IMR-90 (cell line): ENCODE data around the gene RALGPS1. TPM values are rescaled to one million over a fixed set of nuclear protein-coding genes. Genes with fewer than 3 reads are reported as not detected.

Experiments
- ATAC-seq: fragments of 200-7000 bp; cut with Tn5 transposase; 2 replicates; pipeline ENCODE4 v1.9.1; 2020; ENCODE audit warnings: low read depth, mild to moderate bottlenecking, moderate library complexity
- BruUV-seq: library from RNA; stranded (reverse); fragments of 400-500 nt; replicated peaks from 2 replicates; lab custom pipeline; 2021; lab: Mats Ljungman, UMichigan
- CTCF ChIA-PET: fragments of 300-600 bp; formaldehyde crosslinking; extraction: SDS; loops from one replicate; lab custom pipeline; 2021; ENCODE audit warnings: antibody characterized with exemption; lab: Yijun Ruan, JAX
- POLR2A ChIA-PET: fragments of 300-600 bp; sonication (Branson Sonifier 250); formaldehyde crosslinking; loops from one replicate; lab custom pipeline; 2022; ENCODE audit warnings: antibody characterized with exemption; ENCODE audit not compliant: unreplicated experiment; lab: Charles Lee
- DNase-seq: peaks from one replicate; pipeline ENCODE4 v3.0.0; 2013
- H2AFZ ChIP-seq: replicated peaks from 2 replicates; pipeline ENCODE3; 2013; ENCODE audit warnings: low read length, mild to moderate bottlenecking; ENCODE audit not compliant: poor library complexity
- H2AK5ac ChIP-seq: 2 replicates; pipeline ENCODE4 v1.6.1; 2013; ENCODE audit warnings: low read depth, low read length, inconsistent platforms
- H2AK9ac ChIP-seq: replicated peaks from 2 replicates; pipeline ENCODE3; 2013; ENCODE audit warnings: mild to moderate bottlenecking, low read depth, low read length, moderate library complexity; ENCODE audit not compliant: poor library complexity
- H2BK120ac ChIP-seq: 2 replicates; pipeline ENCODE4 v1.6.1; 2013; ENCODE audit warnings: low read depth, low read length, inconsistent platforms
- H2BK15ac ChIP-seq: 3 replicates; pipeline ENCODE4 v1.6.1; 2013; ENCODE audit warnings: low read depth, low read length, inconsistent platforms
- H2BK20ac ChIP-seq: 2 replicates; pipeline ENCODE4 v1.6.1; 2013; ENCODE audit warnings: low read depth, mild to moderate bottlenecking, inconsistent platforms, low read length, moderate library complexity
- H2BK5ac ChIP-seq: 2 replicates; pipeline ENCODE4 v1.6.1; 2013; ENCODE audit warnings: mild to moderate bottlenecking, low read depth, low read length, inconsistent platforms; ENCODE audit not compliant: poor library complexity, severe bottlenecking
- H3K14ac ChIP-seq: replicated peaks from 2 replicates; pipeline ENCODE4 v1.6.1; 2013; ENCODE audit warnings: low read depth, low read length, inconsistent platforms
- H3K18ac ChIP-seq: 2 replicates; pipeline ENCODE4 v1.6.1; 2013; ENCODE audit warnings: low read depth, low read length, control low read depth
- H3K23ac ChIP-seq: 2 replicates; pipeline ENCODE4 v1.6.1; 2013; ENCODE audit warnings: low read depth, low read length, inconsistent platforms
- H3K27ac ChIP-seq: 2 replicates; pipeline ENCODE4 v1.5.1; 2013; ENCODE audit warnings: mild to moderate bottlenecking, control low read depth, low read length; ENCODE audit not compliant: insufficient read depth
- H3K27me3 ChIP-seq: 2 replicates; pipeline ENCODE4 v1.6.1; 2013; ENCODE audit warnings: low read length; ENCODE audit not compliant: control insufficient read depth, insufficient read depth
- H3K36me3 ChIP-seq: 2 replicates; pipeline ENCODE4 v1.6.1; 2013; ENCODE audit warnings: low read length, mixed read lengths; ENCODE audit not compliant: control insufficient read depth, insufficient read depth
- H3K4ac ChIP-seq: 2 replicates; pipeline ENCODE4 v1.6.1; 2013; ENCODE audit warnings: low read depth, low read length, inconsistent platforms
- H3K4me1 ChIP-seq: 2 replicates; pipeline ENCODE4 v1.6.1; 2013; ENCODE audit warnings: low read length, mixed read lengths; ENCODE audit not compliant: control insufficient read depth, insufficient read depth
- H3K4me2 ChIP-seq: 2 replicates; pipeline ENCODE4 v1.6.1; 2013; ENCODE audit warnings: low read depth, mild to moderate bottlenecking, control low read depth, low read length, moderate library complexity
- H3K4me3 ChIP-seq: 2 replicates; pipeline ENCODE4 v1.5.1; 2013; ENCODE audit warnings: low read depth, mild to moderate bottlenecking, control low read depth, low read length, moderate library complexity; ENCODE audit not compliant: insufficient read depth
- H3K56ac ChIP-seq: 2 replicates; pipeline ENCODE4 v1.6.1; 2013; ENCODE audit warnings: low read length, inconsistent platforms; ENCODE audit not compliant: insufficient read depth; ENCODE audit errors: extremely low read depth
- H3K79me1 ChIP-seq, 2 experiments: 2 replicates each; pipeline ENCODE4 v1.6.1; 2013; ENCODE audit warnings: low read length in 2 of 2, inconsistent platforms in 1 of 2, low read depth in 1 of 2
- H3K9ac ChIP-seq: 2 replicates; pipeline ENCODE4 v1.6.1; 2013; ENCODE audit warnings: low read depth, low read length, control low read depth
- H3K9me1 ChIP-seq: 2 replicates; pipeline ENCODE4 v1.6.1; 2013; ENCODE audit warnings: low read length, inconsistent platforms; ENCODE audit not compliant: insufficient read depth
- H3K9me3 ChIP-seq: 2 replicates; pipeline ENCODE4 v1.6.1; 2013; ENCODE audit warnings: low read length; ENCODE audit not compliant: control insufficient read depth, insufficient read depth
- H4K20me1 ChIP-seq: 2 replicates; pipeline ENCODE4 v1.6.1; 2013; ENCODE audit warnings: low read length, inconsistent platforms; ENCODE audit not compliant: insufficient read depth
- H4K5ac ChIP-seq: 2 replicates; pipeline ENCODE4 v1.6.1; 2013; ENCODE audit warnings: mild to moderate bottlenecking, low read depth, low read length, control low read depth
- H4K8ac ChIP-seq, 2 experiments: 2 replicates each; pipeline ENCODE4 v1.6.1; 2013; ENCODE audit warnings: low read depth in 2 of 2, low read length in 2 of 2, control low read depth in 1 of 2, inconsistent platforms in 1 of 2
- H4K91ac ChIP-seq: 2 replicates; pipeline ENCODE4 v1.6.1; 2013; ENCODE audit warnings: low read depth, low read length, inconsistent platforms; ENCODE audit not compliant: insufficient read depth
- BHLHE40 ChIP-seq: fragments of 150-350 bp; IDR thresholded peaks from 2 replicates; pipeline ENCODE4 v1.6.1; 2016; ENCODE audit warnings: mild to moderate bottlenecking, low read depth, low read length
- CEBPB ChIP-seq: IDR thresholded peaks from 2 replicates; pipeline ENCODE4 v1.6.1; 2012; ENCODE audit warnings: low read depth, low read length, improper control_type of control experiment
- CHD1 ChIP-seq: IDR thresholded peaks from 2 replicates; pipeline ENCODE4 v1.6.1; 2012; ENCODE audit warnings: low read depth, low read length, improper control_type of control experiment
- FOS ChIP-seq: fragments of 150-350 bp; IDR thresholded peaks from 2 replicates; pipeline ENCODE4 v1.6.1; 2016; ENCODE audit warnings: low read depth, low read length
- MAFK ChIP-seq: IDR thresholded peaks from 2 replicates; pipeline ENCODE4 v1.6.1; 2012; ENCODE audit warnings: low read depth, low read length, improper control_type of control experiment
- MAZ ChIP-seq: IDR thresholded peaks from 2 replicates; pipeline ENCODE4 v1.6.1; 2012; ENCODE audit warnings: low read depth, mild to moderate bottlenecking, low read length, improper control_type of control experiment, moderate library complexity, borderline replicate concordance
- MXI1 ChIP-seq: IDR thresholded peaks from 2 replicates; pipeline ENCODE4 v1.6.1; 2012; ENCODE audit warnings: low read depth, mild to moderate bottlenecking, low read length, moderate library complexity, borderline replicate concordance
- NFE2L2 ChIP-seq: fragments of 150-350 bp; IDR thresholded peaks from 2 replicates; pipeline ENCODE4 v1.6.1; 2016; ENCODE audit warnings: low read depth, mild to moderate bottlenecking, low read length
- POLR2A ChIP-seq: IDR thresholded peaks from 2 replicates; pipeline ENCODE4 v1.6.1; 2012; ENCODE audit warnings: mild to moderate bottlenecking, low read depth, low read length
- RAD21 ChIP-seq: IDR thresholded peaks from 2 replicates; pipeline ENCODE4 v1.6.1; 2012; ENCODE audit warnings: low read length, improper control_type of control experiment
- RCOR1 ChIP-seq: IDR thresholded peaks from 2 replicates; pipeline ENCODE4 v1.6.1; 2012; ENCODE audit warnings: mild to moderate bottlenecking, low read length, improper control_type of control experiment; ENCODE audit not compliant: insufficient replicate concordance
- RFX5 ChIP-seq: IDR thresholded peaks from 2 replicates; pipeline ENCODE4 v1.8.0; 2012; ENCODE audit warnings: low read depth, mild to moderate bottlenecking, low read length, moderate library complexity
- SMC3 ChIP-seq: fragments of 150-350 bp; IDR thresholded peaks from 2 replicates; pipeline ENCODE4 v1.6.1; 2016; ENCODE audit warnings: low read depth, mild to moderate bottlenecking, antibody characterized with exemption, low read length, moderate library complexity
- WGBS, 2 experiments: methylation state at CpG; one replicate each; pipeline versions ENCODE4 v1.1.5 to v1.1.7; 2013; ENCODE audit warnings: missing lambda C conversion rate in 2 of 2; ENCODE audit not compliant: insufficient read length in 1 of 2; ENCODE audit errors: extremely low coverage in 2 of 2; 5-methylcytosine and 5-hydroxymethylcytosine counted together
- dilution Hi-C: fragments of 300-500 bp; cut with HindIII; formaldehyde crosslinking; loops from one replicate; pipeline ENCODE4 v1.14.3; 2018; ENCODE audit warnings: low sequenced_read_pairs; ENCODE audit not compliant: unreplicated experiment
- in situ Hi-C: fragments of 300-500 bp; cut with MboI; formaldehyde crosslinking; loops from 3 replicates; pipeline ENCODE4 v1.14.3; 2019; ENCODE audit warnings: low sequenced_read_pairs, inconsistent platforms, mixed read lengths
- intact Hi-C: fragments of 100-400 bp; cut with micrococcal nuclease; formaldehyde crosslinking; loops from 2 replicates; pipeline ENCODE4 v1.10.0; 2022
- polyA plus RNA-seq, 3 experiments: library from polyadenylated mRNA; depleted of rRNA; stranded (reverse); fragments of >200 nt; gene quantifications; 2 replicates each; pipeline ENCODE4 v1.2.3, GENCODE V29; 2012; ENCODE audit warnings: low replicate concordance in 1 of 3
- total RNA-seq: library from RNA; depleted of rRNA; stranded (reverse); fragments of >200 nt; gene quantifications from 2 replicates; pipeline ENCODE4 v1.2.3, GENCODE V29; 2012
- TF ChIP-seq, protein P1 (sequence below): fragments of 150-350 bp; IDR thresholded peaks from 2 replicates; pipeline ENCODE4 v1.6.1; 2016; ENCODE audit warnings: low read depth, mild to moderate bottlenecking, low read length, moderate library complexity, borderline replicate concordance
- TF ChIP-seq, protein P2 (sequence below): conservative IDR thresholded peaks from 2 replicates; pipeline ENCODE4 v1.5.1; 2012; ENCODE audit warnings: mild to moderate bottlenecking, low read depth, low read length, improper control_type of control experiment
- TF ChIP-seq, protein P3 (sequence below): fragments of 150-350 bp; IDR thresholded peaks from 2 replicates; pipeline ENCODE4 v1.6.1; 2017; ENCODE audit warnings: mild to moderate bottlenecking, antibody characterized with exemption, low read length, low read depth

RALGPS1 gene
- total and polyA plus RNA-seq, 2 of the 4 experiments (the other 2 are of a cell fraction), result 0.90 to 2.8 TPM

DNA sequence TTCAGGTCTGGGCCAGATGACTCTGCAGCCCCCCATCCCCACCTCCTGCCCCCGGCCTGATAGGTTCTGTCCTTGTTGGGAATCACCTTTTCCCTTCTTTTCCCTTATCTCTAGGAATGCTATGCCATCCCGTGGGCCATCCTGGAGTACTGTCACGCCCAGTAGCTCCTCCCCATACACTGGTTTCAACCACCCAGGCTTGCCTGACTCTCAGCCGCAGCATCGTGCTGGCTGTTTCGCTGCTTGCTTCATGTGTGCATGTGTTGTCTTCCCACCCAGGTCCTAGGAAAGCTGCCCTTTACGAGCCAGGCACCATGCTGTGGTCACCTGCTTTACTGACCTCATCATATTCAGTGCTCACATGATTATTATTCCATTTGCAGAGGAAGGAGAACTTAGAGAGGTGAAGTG is 136.0 kb downstream of the RALGPS1 start:
- H2AK9ac ChIP-seq, result no peak overlapping the region
- no peak overlapping the region; the same call in 1 of the 2 replicates for H4K91ac ChIP-seq
- peak overlapping the region; percentile 63; the same call in 1 of the 3 replicates for H2BK15ac ChIP-seq
- H3K14ac ChIP-seq, result peak overlapping the region; percentile 13; the same call in 1 of the 2 replicates
- H3K4me1 ChIP-seq, result peaks cover 4% of the 10 kb centered on the region
- peak overlapping the region; percentile 85; the same call in 1 of the 2 replicates for H2BK20ac ChIP-seq
- no peak overlapping the region for H3K23ac ChIP-seq
- no peak for DNase-seq
- peaks cover 18% of the 10 kb centered on the region for H3K9me1 ChIP-seq
- H3K4me3 ChIP-seq, result no peak overlapping the region
- H4K5ac ChIP-seq, result no peak overlapping the region
- dilution Hi-C loops (no loop called here), in situ Hi-C loops (no loop called here), intact Hi-C loops (no loop called here)
- no peak overlapping the region for H2BK5ac ChIP-seq
- ChIA-PET CTCF (no interaction called here), POLR2A (no interaction called here)
- H3K27ac ChIP-seq, result no peak overlapping the region
- no peak for ATAC-seq
- H2AFZ ChIP-seq, result no peak overlapping the region
- no peaks in the 10 kb centered on the region for H3K36me3 ChIP-seq
- TF ChIP-seq RAD21 (no peak), MXI1 (no peak), SMC3 (no peak), BHLHE40 (no peak), RFX5 (no peak), MAZ (no peak), FOS (no peak), MAFK (no peak), CEBPB (no peak), CHD1 (no peak), NFE2L2 (no peak), RCOR1 (no peak), POLR2A (no peak)
- TF ChIP-seq, protein P1, sequence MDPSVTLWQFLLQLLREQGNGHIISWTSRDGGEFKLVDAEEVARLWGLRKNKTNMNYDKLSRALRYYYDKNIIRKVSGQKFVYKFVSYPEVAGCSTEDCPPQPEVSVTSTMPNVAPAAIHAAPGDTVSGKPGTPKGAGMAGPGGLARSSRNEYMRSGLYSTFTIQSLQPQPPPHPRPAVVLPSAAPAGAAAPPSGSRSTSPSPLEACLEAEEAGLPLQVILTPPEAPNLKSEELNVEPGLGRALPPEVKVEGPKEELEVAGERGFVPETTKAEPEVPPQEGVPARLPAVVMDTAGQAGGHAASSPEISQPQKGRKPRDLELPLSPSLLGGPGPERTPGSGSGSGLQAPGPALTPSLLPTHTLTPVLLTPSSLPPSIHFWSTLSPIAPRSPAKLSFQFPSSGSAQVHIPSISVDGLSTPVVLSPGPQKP, result no peak
- TF ChIP-seq, protein P2, sequence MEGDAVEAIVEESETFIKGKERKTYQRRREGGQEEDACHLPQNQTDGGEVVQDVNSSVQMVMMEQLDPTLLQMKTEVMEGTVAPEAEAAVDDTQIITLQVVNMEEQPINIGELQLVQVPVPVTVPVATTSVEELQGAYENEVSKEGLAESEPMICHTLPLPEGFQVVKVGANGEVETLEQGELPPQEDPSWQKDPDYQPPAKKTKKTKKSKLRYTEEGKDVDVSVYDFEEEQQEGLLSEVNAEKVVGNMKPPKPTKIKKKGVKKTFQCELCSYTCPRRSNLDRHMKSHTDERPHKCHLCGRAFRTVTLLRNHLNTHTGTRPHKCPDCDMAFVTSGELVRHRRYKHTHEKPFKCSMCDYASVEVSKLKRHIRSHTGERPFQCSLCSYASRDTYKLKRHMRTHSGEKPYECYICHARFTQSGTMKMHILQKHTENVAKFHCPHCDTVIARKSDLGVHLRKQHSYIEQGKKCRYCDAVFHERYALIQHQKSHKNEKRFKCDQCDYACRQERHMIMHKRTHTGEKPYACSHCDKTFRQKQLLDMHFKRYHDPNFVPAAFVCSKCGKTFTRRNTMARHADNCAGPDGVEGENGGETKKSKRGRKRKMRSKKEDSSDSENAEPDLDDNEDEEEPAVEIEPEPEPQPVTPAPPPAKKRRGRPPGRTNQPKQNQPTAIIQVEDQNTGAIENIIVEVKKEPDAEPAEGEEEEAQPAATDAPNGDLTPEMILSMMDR, result no peak
- TF ChIP-seq, protein P3, sequence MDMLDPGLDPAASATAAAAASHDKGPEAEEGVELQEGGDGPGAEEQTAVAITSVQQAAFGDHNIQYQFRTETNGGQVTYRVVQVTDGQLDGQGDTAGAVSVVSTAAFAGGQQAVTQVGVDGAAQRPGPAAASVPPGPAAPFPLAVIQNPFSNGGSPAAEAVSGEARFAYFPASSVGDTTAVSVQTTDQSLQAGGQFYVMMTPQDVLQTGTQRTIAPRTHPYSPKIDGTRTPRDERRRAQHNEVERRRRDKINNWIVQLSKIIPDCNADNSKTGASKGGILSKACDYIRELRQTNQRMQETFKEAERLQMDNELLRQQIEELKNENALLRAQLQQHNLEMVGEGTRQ, result no peak
- H3K4me2 ChIP-seq, result no peak overlapping the region
- H3K27me3 ChIP-seq, result no peaks in the 10 kb centered on the region
- H3K9me3 ChIP-seq, result no peaks in the 10 kb centered on the region
- H4K20me1 ChIP-seq, result no peaks in the 10 kb centered on the region
- H3K79me1 ChIP-seq, result no peaks in the 10 kb centered on the region; a peak in 1 of 4 replicates
- WGBS, 2 experiments, result 95% methylated on average over 4 of the region's 7 CpGs; no CpG with 5 or more reads in 1 of the 2 experiments
- no peak overlapping the region; a peak in 1 of 4 replicates for H4K8ac ChIP-seq
- H3K4ac ChIP-seq, result peak overlapping the region; percentile 84
- BruUV-seq, result no TSS peak
- no peak overlapping the region for H3K56ac ChIP-seq
- H3K9ac ChIP-seq, result no peak overlapping the region
- peak overlapping the region; percentile 24 for H2BK120ac ChIP-seq
- H2AK5ac ChIP-seq, result peak overlapping the region; percentile 88
- no peak overlapping the region for H3K18ac ChIP-seq
